ENCODE measurements around the gene NPL.

DNA sequence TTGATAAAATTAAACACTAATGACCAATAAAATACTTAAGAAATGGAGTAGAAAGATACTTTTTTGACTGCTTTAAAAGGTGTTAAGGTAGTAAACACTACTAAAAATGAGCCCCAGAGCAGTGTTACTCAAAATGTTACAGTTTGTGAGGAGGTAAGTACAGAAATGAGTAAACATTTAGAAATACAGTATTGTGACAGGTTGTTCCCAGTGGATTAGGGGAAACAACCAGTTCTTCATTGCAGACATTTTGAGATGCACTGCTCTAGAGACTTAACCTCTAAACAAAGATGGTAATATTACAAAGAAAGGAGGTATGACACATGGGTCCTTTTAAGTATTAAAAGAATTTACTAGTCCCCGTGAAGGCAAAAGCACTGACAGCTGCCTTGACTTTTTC is 62.3 kb downstream of the NPL start:
- TF ChIP-seq CTCF (IDR thresholded peaks at IDR 0.05) (no peak), POLR2A (IDR thresholded peaks at IDR 0.05) (no peak)
